ENCODE measurements around the gene NOL4L. TPM values are rescaled to one million over a fixed set of nuclear protein-coding genes. Genes with fewer than 3 reads are reported as not detected.

Gene NOL4L
- total RNA-seq, 2 experiments from 2014 or later, result 53.1 to 55.6 TPM

DNA sequence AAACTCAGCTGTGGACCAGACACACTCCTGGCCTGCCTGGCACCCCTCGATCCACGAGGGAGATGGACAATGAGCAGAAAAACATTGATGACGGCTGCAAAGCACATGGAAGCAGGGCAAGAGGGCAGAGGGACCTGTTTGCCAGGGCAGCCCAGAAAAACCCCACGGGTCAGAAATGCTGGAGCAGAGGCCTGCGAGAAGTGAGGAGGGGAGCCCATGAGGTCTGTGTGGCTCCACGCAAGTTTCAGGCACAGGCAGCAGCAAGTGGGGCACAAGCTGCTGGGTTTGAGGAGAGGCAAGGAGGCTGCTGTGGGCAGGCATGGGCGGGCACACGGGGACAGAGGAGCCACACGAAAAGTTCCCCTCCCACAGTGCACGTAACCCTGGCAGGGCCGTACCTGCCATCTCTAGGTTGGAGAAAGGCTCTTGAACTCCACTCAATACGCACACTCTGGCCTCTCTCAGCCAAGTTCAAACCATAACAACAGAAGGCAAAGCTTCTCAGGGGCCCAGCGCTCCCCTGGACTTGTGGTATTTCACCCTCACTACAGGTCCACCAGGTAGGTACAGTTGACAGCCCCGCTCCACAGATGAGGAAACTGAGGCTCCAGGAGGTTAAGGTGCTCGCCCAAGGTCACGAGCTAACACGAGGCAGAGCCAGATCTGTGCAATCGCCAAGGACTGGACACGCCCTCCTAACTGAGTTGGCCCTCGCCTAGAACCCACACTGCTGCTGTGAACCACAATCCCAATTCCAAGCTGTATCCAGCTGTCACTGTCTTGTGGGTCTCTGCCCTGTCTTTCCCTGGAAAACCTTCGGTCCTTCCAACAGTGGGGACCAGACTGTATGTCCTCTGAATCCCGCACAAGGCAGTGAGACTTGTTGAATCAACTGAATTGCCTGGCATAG is 108.2 kb downstream of the NOL4L start:
- DNase-seq, result peak in 1 of 14 experiments; percentile 22
- ChIA-PET POLR2A (interaction anchor here (0.7 to 1.7 kb wide), 3 partner anchors 8 to 32 kb away, joined by 3 to 7 read pairs (median 4); no protein-coding TSS in a partner anchor), CTCF (interaction anchor here (0.8 kb wide), 1 partner anchor 58 kb away, joined by 4 read pairs; no protein-coding TSS in a partner anchor)
- Mint-ChIP-seq H3K27ac (peak overlapping the region; percentile 82), H3K9me3 (no peaks in the 10 kb centered on the region), H3K4me1 (ENCODE audit: low read depth) (peaks cover 59% of the 10 kb centered on the region), H3K27me3 (no peaks in the 10 kb centered on the region), H3K4me3 (peak overlapping the region; percentile 61), H3K36me3 (ENCODE audit: low read depth) (peaks cover 19% of the 10 kb centered on the region)
- ATAC-seq (ENCODE audit: poor library complexity), result no peak
- Histone ChIP-seq H3K4me3 (ENCODE audit: low read length) (no peak overlapping the region), H3K9me3 (ENCODE audit: control insufficient read depth in 1 of 2, insufficient read depth in 1 of 2, low read length in 2 of 2) (no peaks in the 10 kb centered on the region), H3K4me1 (ENCODE audit: insufficient read depth, low read length) (peaks cover 62% of the 10 kb centered on the region), H3K27ac (ENCODE audit: low read depth in 1 of 2, low read length in 2 of 2) (peak overlapping the region in 1 of 2 donors; percentile 47), H3K36me3 (ENCODE audit: insufficient read depth, low read length) (peaks cover 37% of the 10 kb centered on the region), H3K27me3 (ENCODE audit: control insufficient read depth in 1 of 2, insufficient read depth in 2 of 2, low read length in 2 of 2) (no peaks in the 10 kb centered on the region)
- TF ChIP-seq, protein P1, sequence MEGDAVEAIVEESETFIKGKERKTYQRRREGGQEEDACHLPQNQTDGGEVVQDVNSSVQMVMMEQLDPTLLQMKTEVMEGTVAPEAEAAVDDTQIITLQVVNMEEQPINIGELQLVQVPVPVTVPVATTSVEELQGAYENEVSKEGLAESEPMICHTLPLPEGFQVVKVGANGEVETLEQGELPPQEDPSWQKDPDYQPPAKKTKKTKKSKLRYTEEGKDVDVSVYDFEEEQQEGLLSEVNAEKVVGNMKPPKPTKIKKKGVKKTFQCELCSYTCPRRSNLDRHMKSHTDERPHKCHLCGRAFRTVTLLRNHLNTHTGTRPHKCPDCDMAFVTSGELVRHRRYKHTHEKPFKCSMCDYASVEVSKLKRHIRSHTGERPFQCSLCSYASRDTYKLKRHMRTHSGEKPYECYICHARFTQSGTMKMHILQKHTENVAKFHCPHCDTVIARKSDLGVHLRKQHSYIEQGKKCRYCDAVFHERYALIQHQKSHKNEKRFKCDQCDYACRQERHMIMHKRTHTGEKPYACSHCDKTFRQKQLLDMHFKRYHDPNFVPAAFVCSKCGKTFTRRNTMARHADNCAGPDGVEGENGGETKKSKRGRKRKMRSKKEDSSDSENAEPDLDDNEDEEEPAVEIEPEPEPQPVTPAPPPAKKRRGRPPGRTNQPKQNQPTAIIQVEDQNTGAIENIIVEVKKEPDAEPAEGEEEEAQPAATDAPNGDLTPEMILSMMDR (IDR thresholded peaks at IDR 0.05), result no peak
- intact Hi-C loops (cut with DNase I, micrococcal nuclease), result no loop called here

DNA sequence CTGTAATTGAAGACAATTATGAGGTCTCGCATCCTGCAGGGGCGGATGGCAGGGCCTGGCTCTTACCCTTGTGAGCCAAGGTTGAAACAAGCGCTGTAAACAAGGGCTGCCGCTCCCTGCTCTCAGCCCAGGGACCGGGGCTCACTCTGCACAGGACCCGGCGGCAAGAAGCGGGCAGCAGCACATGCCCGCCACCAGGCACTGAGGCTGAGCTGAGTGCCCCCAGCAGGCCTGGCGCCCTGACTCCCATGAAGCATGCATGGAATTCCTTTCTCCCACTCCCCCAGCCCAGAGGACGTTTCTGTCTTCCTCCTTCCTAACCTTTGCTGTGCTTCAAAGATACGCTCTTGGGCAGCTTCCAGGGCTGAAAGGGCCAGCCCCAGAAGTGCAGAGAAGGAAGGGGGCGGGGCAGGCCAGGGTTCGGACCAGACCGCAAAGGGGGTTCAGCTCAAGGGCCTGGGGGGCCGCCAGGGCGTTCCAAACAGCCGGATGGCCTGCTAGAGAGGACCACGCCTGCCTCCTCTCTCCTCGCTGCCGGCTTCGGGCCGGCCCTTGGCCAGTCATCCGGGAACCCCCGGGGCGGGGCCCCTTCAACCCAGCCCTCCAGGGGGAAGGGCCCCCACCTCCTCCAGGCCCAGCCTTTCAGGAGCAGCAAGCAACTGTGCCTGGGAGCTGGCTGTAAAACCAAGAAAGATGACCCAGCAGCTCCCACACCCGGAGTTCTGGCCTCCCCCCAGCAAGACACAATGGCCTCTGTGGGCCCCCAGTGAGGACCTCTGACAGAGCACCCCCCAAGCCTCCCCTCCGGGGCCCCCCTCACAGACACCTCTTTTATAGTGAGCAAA is 109.9 kb downstream of the NOL4L start:
- POLR2A ChIA-PET, result no interaction called here
- H3K4me1 Mint-ChIP-seq (ENCODE audit: low read depth), result peaks cover 47% of the 10 kb centered on the region
- H3K9me3 Mint-ChIP-seq, result no peaks in the 10 kb centered on the region
- intact Hi-C loops (cut with DNase I, micrococcal nuclease), result no loop called here
- peak overlapping the region; percentile 20 to 57 for H3K27ac ChIP-seq (ENCODE audit: low read depth in 1 of 2, low read length in 2 of 2)
- CTCF ChIA-PET, result no interaction called here
- H3K9me3 ChIP-seq (ENCODE audit: control insufficient read depth in 1 of 2, insufficient read depth in 1 of 2, low read length in 2 of 2), result no peaks in the 10 kb centered on the region
- ATAC-seq (ENCODE audit: poor library complexity), result no peak
- peaks cover 35% of the 10 kb centered on the region for H3K36me3 ChIP-seq (ENCODE audit: insufficient read depth, low read length)
- no peak overlapping the region for H3K4me3 Mint-ChIP-seq
- H3K27ac Mint-ChIP-seq, result peak overlapping the region; percentile 82
- TF ChIP-seq, protein P1 (IDR thresholded peaks at IDR 0.05), result no peak
- no peaks in the 10 kb centered on the region for H3K27me3 ChIP-seq (ENCODE audit: control insufficient read depth in 1 of 2, insufficient read depth in 2 of 2, low read length in 2 of 2)
- DNase-seq, result peak in 2 of 14 experiments; percentile 33 to 51
- H3K4me3 ChIP-seq (ENCODE audit: low read length), result no peak overlapping the region
- peaks cover 51% of the 10 kb centered on the region for H3K4me1 ChIP-seq (ENCODE audit: insufficient read depth, low read length)
- H3K27me3 Mint-ChIP-seq, result no peaks in the 10 kb centered on the region
- H3K36me3 Mint-ChIP-seq (ENCODE audit: low read depth), result peaks cover 29% of the 10 kb centered on the region

DNA sequence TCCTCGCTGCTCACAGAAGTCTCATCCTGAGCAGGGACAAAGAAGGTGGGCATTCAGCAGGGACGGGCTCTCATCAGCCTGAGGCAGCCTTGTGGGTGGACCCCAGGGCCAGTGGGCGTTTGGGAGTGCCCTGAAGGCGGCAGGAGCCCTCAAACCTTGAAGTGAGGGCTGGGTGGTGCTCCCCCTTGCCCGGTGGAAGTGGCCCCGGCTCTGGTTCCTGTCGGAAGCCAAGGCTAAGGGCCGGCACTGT is 110.5 kb downstream of the NOL4L start:
- Histone ChIP-seq H3K27ac (ENCODE audit: low read depth in 1 of 2, low read length in 2 of 2) (no peak overlapping the region), H3K36me3 (ENCODE audit: insufficient read depth, low read length) (peaks cover 35% of the 10 kb centered on the region), H3K27me3 (ENCODE audit: control insufficient read depth in 1 of 2, insufficient read depth in 2 of 2, low read length in 2 of 2) (no peaks in the 10 kb centered on the region), H3K9me3 (ENCODE audit: control insufficient read depth in 1 of 2, insufficient read depth in 1 of 2, low read length in 2 of 2) (no peaks in the 10 kb centered on the region), H3K4me1 (ENCODE audit: insufficient read depth, low read length) (peaks cover 46% of the 10 kb centered on the region), H3K4me3 (ENCODE audit: low read length) (no peak overlapping the region)
- ChIA-PET POLR2A (no interaction called here), CTCF (no interaction called here)
- TF ChIP-seq, protein P1 (IDR thresholded peaks at IDR 0.05), result no peak
- Mint-ChIP-seq H3K27ac (peak overlapping the region; percentile 82), H3K9me3 (no peaks in the 10 kb centered on the region), H3K4me3 (no peak overlapping the region), H3K27me3 (no peaks in the 10 kb centered on the region), H3K4me1 (ENCODE audit: low read depth) (peaks cover 41% of the 10 kb centered on the region), H3K36me3 (ENCODE audit: low read depth) (peaks cover 30% of the 10 kb centered on the region)
- intact Hi-C loops (cut with DNase I, micrococcal nuclease), result no loop called here
- no peak for ATAC-seq (ENCODE audit: poor library complexity)
- DNase-seq, result no peak
